ENCODE data around the gene C10orf143. TPM values are rescaled to one million over a fixed set of nuclear protein-coding genes. Genes with fewer than 3 reads are reported as not detected.

The C10orf143 gene
- total RNA-seq, 1 donor from 2014 or later, result 3.6 TPM

- H3K27me3 Mint-ChIP-seq, result peaks cover 34% of the 10 kb centered on the region
- H3K9me3 Mint-ChIP-seq (ENCODE audit: low read depth), result no peaks in the 10 kb centered on the region
- no peak overlapping the region for H3K27ac Mint-ChIP-seq
- TF ChIP-seq CTCF (IDR thresholded peaks at IDR 0.05; ENCODE audit: unreplicated experiment), result peak; percentile 29
- no peaks in the 10 kb centered on the region for H3K36me3 Mint-ChIP-seq (ENCODE audit: insufficient read depth)
- H3K4me1 Mint-ChIP-seq (ENCODE audit: low read depth), result no peaks in the 10 kb centered on the region
- no peak overlapping the region for H3K4me3 Mint-ChIP-seq (ENCODE audit: low read depth)
- DNase-seq (ENCODE audit: low spot score, unreplicated experiment), result no peak
Observed at GRCh38 chr10:130045091-130045652, 65.5 kb downstream of the C10orf143 start.

- no peak for TF ChIP-seq CTCF (IDR thresholded peaks at IDR 0.05; ENCODE audit: unreplicated experiment)
- H3K36me3 Mint-ChIP-seq (ENCODE audit: insufficient read depth), result no peaks in the 10 kb centered on the region
- H3K27ac Mint-ChIP-seq, result no peak overlapping the region
- no peaks in the 10 kb centered on the region for H3K4me1 Mint-ChIP-seq (ENCODE audit: low read depth)
- H3K27me3 Mint-ChIP-seq, result peaks cover 39% of the 10 kb centered on the region
- DNase-seq (ENCODE audit: low spot score, unreplicated experiment), result no peak
- H3K9me3 Mint-ChIP-seq (ENCODE audit: low read depth), result no peaks in the 10 kb centered on the region
- no peak overlapping the region for H3K4me3 Mint-ChIP-seq (ENCODE audit: low read depth)
Observed at GRCh38 chr10:130044067-130045061, 66.3 kb downstream of the C10orf143 start.

- no peak for TF ChIP-seq CTCF (IDR thresholded peaks at IDR 0.05; ENCODE audit: unreplicated experiment)
- no peak overlapping the region for H3K4me3 Mint-ChIP-seq (ENCODE audit: low read depth)
- no peaks in the 10 kb centered on the region for H3K36me3 Mint-ChIP-seq (ENCODE audit: insufficient read depth)
- no peak overlapping the region for H3K27ac Mint-ChIP-seq
- H3K9me3 Mint-ChIP-seq (ENCODE audit: low read depth), result no peaks in the 10 kb centered on the region
- H3K4me1 Mint-ChIP-seq (ENCODE audit: low read depth), result no peaks in the 10 kb centered on the region
- no peak for DNase-seq (ENCODE audit: low spot score, unreplicated experiment)
- H3K27me3 Mint-ChIP-seq, result peaks cover 39% of the 10 kb centered on the region
Observed at GRCh38 chr10:130043491-130043890, 67.1 kb downstream of the C10orf143 start.

GRCh38 chr10:130042381-130042780 is 68.2 kb downstream of the C10orf143 start:
- H3K4me1 Mint-ChIP-seq (ENCODE audit: low read depth), result no peaks in the 10 kb centered on the region
- no peak for TF ChIP-seq CTCF (IDR thresholded peaks at IDR 0.05; ENCODE audit: unreplicated experiment)
- peaks cover 43% of the 10 kb centered on the region for H3K27me3 Mint-ChIP-seq
- no peaks in the 10 kb centered on the region for H3K36me3 Mint-ChIP-seq (ENCODE audit: insufficient read depth)
- no peak overlapping the region for H3K4me3 Mint-ChIP-seq (ENCODE audit: low read depth)
- H3K27ac Mint-ChIP-seq, result no peak overlapping the region
- DNase-seq (ENCODE audit: low spot score, unreplicated experiment), result no peak
- H3K9me3 Mint-ChIP-seq (ENCODE audit: low read depth), result no peaks in the 10 kb centered on the region

- no peak overlapping the region for H3K4me3 Mint-ChIP-seq (ENCODE audit: low read depth)
Observed at GRCh38 chr10:130041451-130042371, 68.9 kb downstream of the C10orf143 start.

More at GRCh38 chr10:130041451-130042371, 68.9 kb downstream of the C10orf143 start:
- no peak overlapping the region for H3K27ac Mint-ChIP-seq
- H3K9me3 Mint-ChIP-seq (ENCODE audit: low read depth), result no peaks in the 10 kb centered on the region
- H3K27me3 Mint-ChIP-seq, result peaks cover 48% of the 10 kb centered on the region
- DNase-seq (ENCODE audit: low spot score, unreplicated experiment), result no peak
- H3K36me3 Mint-ChIP-seq (ENCODE audit: insufficient read depth), result no peaks in the 10 kb centered on the region
- no peak for TF ChIP-seq CTCF (IDR thresholded peaks at IDR 0.05; ENCODE audit: unreplicated experiment)
- H3K4me1 Mint-ChIP-seq (ENCODE audit: low read depth), result no peaks in the 10 kb centered on the region

Data from progenitor cell of endocrine pancreas (in vitro differentiated cells).